Endothelial cell of umbilical vein (primary cell): ENCODE measurements around the gene LSMEM2. TPM values are rescaled to one million over a fixed set of nuclear protein-coding genes. Genes with fewer than 3 reads are reported as not detected.

Experiments used
- BruUV-seq: library from RNA; stranded (reverse); fragments of 400-500 nt; replicated peaks from 2 replicates; lab custom pipeline; 2021; lab: Mats Ljungman, UMichigan
- CTCF ChIA-PET: fragments of 300-600, 350-600 bp; sonication (Branson Sonifier 250); formaldehyde crosslinking; loops from one replicate; lab custom pipeline; 2021; ENCODE audit warnings: antibody characterized with exemption, inconsistent platforms; lab: Charles Lee
- POLR2A ChIA-PET: fragments of 300-600, 350-600 bp; sonication (Branson Sonifier 250); formaldehyde crosslinking; loops from one replicate; lab custom pipeline; 2021; ENCODE audit warnings: antibody characterized with exemption, inconsistent platforms; lab: Charles Lee
- DNase-seq: peaks from one replicate; pipeline ENCODE4 v3.0.0-alpha.2; 2011; ENCODE audit warnings: low read depth, low spot score
- FAIRE-seq: peaks from 2 replicates; lab custom pipeline; 2011; peaks lifted over from hg19 to GRCh38; lab: Jason Lieb, UNC
- H2AFZ ChIP-seq: 2 replicates; pipeline ENCODE4 v1.6.0; 2012; ENCODE audit warnings: low read depth, low read length, control low read depth, inconsistent platforms
- H3K27ac ChIP-seq: 2 replicates; pipeline ENCODE4 v1.5.1; 2011; ENCODE audit warnings: low read depth, mild to moderate bottlenecking, control low read depth, low read length, moderate library complexity; ENCODE audit not compliant: insufficient read depth
- H3K27me3 ChIP-seq, 2 experiments: 2 replicates each; pipeline versions ENCODE4 v1.6.0 to v1.6.1; 2011; ENCODE audit warnings: low read length in 2 of 2, mixed read lengths in 1 of 2; ENCODE audit not compliant: control insufficient read depth in 2 of 2, insufficient read depth in 2 of 2
- H3K36me3 ChIP-seq, 2 experiments: 2 replicates in 1 of 2; 3 replicates in 1 of 2; pipeline ENCODE4 v1.5.1; 2011; ENCODE audit warnings: low read length in 2 of 2, mild to moderate bottlenecking in 1 of 2, moderate library complexity in 1 of 2; ENCODE audit not compliant: control insufficient read depth in 2 of 2, insufficient read depth in 2 of 2; ENCODE audit errors: extremely low read depth in 1 of 2
- H3K4me1 ChIP-seq: 3 replicates; pipeline ENCODE4 v1.5.1; 2011; ENCODE audit warnings: mild to moderate bottlenecking, low read length; ENCODE audit not compliant: control insufficient read depth, insufficient read depth; ENCODE audit errors: extremely low read depth
- H3K4me2 ChIP-seq: 2 replicates; pipeline ENCODE4 v1.6.1; 2011; ENCODE audit warnings: low read length, control low read depth, mixed read lengths; ENCODE audit not compliant: insufficient read depth
- H3K4me3 ChIP-seq, 3 experiments: fragments of 200-600 bp in 1 of 3; sonication (generic), shearing (Covaris generic) in 1 of 3; replicated peaks in 1 of 3; 2 replicates each; pipeline ENCODE4 v1.5.1; 2011 to 2016; ENCODE audit warnings: control low read depth in 3 of 3, low read length in 3 of 3, mild to moderate bottlenecking in 2 of 3, inconsistent platforms in 1 of 3, low read depth in 1 of 3, moderate library complexity in 1 of 3; ENCODE audit not compliant: insufficient read depth in 1 of 3
- H3K79me2 ChIP-seq: 2 replicates; pipeline ENCODE4 v1.6.0; 2012; ENCODE audit warnings: low read length, inconsistent platforms; ENCODE audit not compliant: control insufficient read depth, insufficient read depth
- H3K9ac ChIP-seq: replicated peaks from 2 replicates; pipeline ENCODE3; 2011; ENCODE audit warnings: low read length, control low read depth; ENCODE audit not compliant: insufficient read depth; ENCODE audit errors: extremely low read depth
- H3K9me1 ChIP-seq: replicated peaks from 3 replicates; pipeline ENCODE4 v1.6.0; 2011; ENCODE audit warnings: mild to moderate bottlenecking, low read length; ENCODE audit not compliant: control insufficient read depth, insufficient read depth; ENCODE audit errors: extremely low read depth
- H3K9me3 ChIP-seq: replicated peaks from 2 replicates; pipeline ENCODE4 v1.5.1; 2012; ENCODE audit warnings: low read length, inconsistent platforms; ENCODE audit not compliant: control insufficient read depth, insufficient read depth
- H4K20me1 ChIP-seq: replicated peaks from 2 replicates; pipeline ENCODE3; 2011; ENCODE audit warnings: mild to moderate bottlenecking, low read length; ENCODE audit not compliant: control insufficient read depth, insufficient read depth; ENCODE audit errors: extremely low read depth
- CTCF ChIP-seq, 2 donors: IDR thresholded peaks; 1 replicate in 1 of 2; 2 replicates in 1 of 2; pipeline ENCODE4 v1.5.1; 2011; ENCODE audit warnings: low read length in 2 of 2, mild to moderate bottlenecking in 2 of 2, moderate library complexity in 2 of 2, control low read depth in 1 of 2, inconsistent platforms in 1 of 2, low read depth in 1 of 2; ENCODE audit not compliant: insufficient read depth in 1 of 2; ENCODE audit errors: extremely low read depth in 1 of 2
- EZH2 ChIP-seq: IDR thresholded peaks from 2 replicates; pipeline ENCODE4 v1.6.1; 2012; ENCODE audit warnings: borderline replicate concordance, low read depth, mild to moderate bottlenecking, moderate library complexity, low read length, inconsistent platforms; ENCODE audit not compliant: severe bottlenecking
- FOS ChIP-seq: IDR thresholded peaks from 2 replicates; pipeline ENCODE4 v1.6.1; 2011; ENCODE audit warnings: mild to moderate bottlenecking, low read length, moderate library complexity, borderline replicate concordance; ENCODE audit not compliant: insufficient read depth
- GATA2 ChIP-seq: IDR thresholded peaks from 2 replicates; pipeline ENCODE4 v1.7.0; 2011; ENCODE audit warnings: low read depth, mild to moderate bottlenecking, moderate library complexity, mixed read lengths, low read length; ENCODE audit not compliant: insufficient read length, insufficient read depth
- JUN ChIP-seq: IDR thresholded peaks from 2 replicates; pipeline ENCODE4 v1.6.1; 2011; ENCODE audit warnings: borderline replicate concordance, low read depth; ENCODE audit not compliant: insufficient read length, insufficient read depth
- MAX ChIP-seq: IDR thresholded peaks from 2 replicates; pipeline ENCODE4 v1.6.1; 2011; ENCODE audit not compliant: insufficient read depth, insufficient read length
- MYC ChIP-seq: IDR thresholded peaks from one replicate; pipeline ENCODE4 v1.6.1; 2011; ENCODE audit warnings: mild to moderate bottlenecking, low read depth, low read length
- POLR2A ChIP-seq: IDR thresholded peaks from 2 replicates; pipeline ENCODE4 v1.6.1; 2012; ENCODE audit warnings: low read depth, mild to moderate bottlenecking, control low read depth, low read length
- POLR2AphosphoS5 ChIP-seq: IDR thresholded peaks from 2 replicates; pipeline ENCODE4 v1.6.1; 2012; ENCODE audit warnings: low read depth, mild to moderate bottlenecking, control low read depth, low read length, moderate library complexity; ENCODE audit not compliant: insufficient read depth
- dilution Hi-C: fragments of 300-500 bp; cut with MboI; formaldehyde crosslinking; loops from one replicate; pipeline ENCODE4 v1.15.0; 2019; ENCODE audit warnings: low sequenced_read_pairs; ENCODE audit not compliant: extremely low pct_ligation_motif_present
- intact Hi-C: fragments of 100-400 bp; cut with micrococcal nuclease; formaldehyde crosslinking; loops from one replicate; pipeline ENCODE4 v1.10.0; 2022
- polyA plus RNA-seq, 4 experiments: library from polyadenylated mRNA; depleted of rRNA in 3 of 4; stranded (reverse) in 3 of 4; unstranded in 1 of 4; fragments of >200 nt; gene quantifications; 2 replicates each; pipeline versions ENCODE4 v1.2.1 to v1.2.3, GENCODE V29; 2011 to 2012; ENCODE audit warnings: missing spikeins in 1 of 4
- total RNA-seq: library from RNA; stranded (reverse); gene quantifications from 2 replicates; pipeline ENCODE4 v1.2.3, GENCODE V29; 2021

LSMEM2 gene
- total and polyA plus RNA-seq, 2 donors (not counting 3 experiments of a cell fraction or from before 2014, with no cell fraction given), result not detected

GRCh38 chr3:50270422-50271224 is 8.3 kb upstream of the LSMEM2 start:
- no peaks in the 10 kb centered on the region for H3K36me3 ChIP-seq
- H3K4me3 ChIP-seq, result no peak overlapping the region
- dilution Hi-C loops, result no loop called here
- H4K20me1 ChIP-seq, result no peaks in the 10 kb centered on the region
- H3K27me3 ChIP-seq, result peaks cover 12 to 14% of the 10 kb centered on the region in 2 experiments
- H3K4me2 ChIP-seq, result no peak overlapping the region
- no peak for FAIRE-seq
- no peak for DNase-seq
- CTCF ChIA-PET, result interaction anchor here (0.6 to 4.7 kb wide), 8 partner anchors 24 to 76 kb away, joined by 3 to 53 read pairs (median 6); no protein-coding TSS in a partner anchor
- H3K9me3 ChIP-seq, result no peaks in the 10 kb centered on the region
- no peak overlapping the region for H3K9ac ChIP-seq
- H2AFZ ChIP-seq, result no peak overlapping the region
- POLR2A ChIA-PET, result interaction anchor here (0.6 to 1.6 kb wide), 2 partner anchors 24 to 71 kb away, joined by 3 read pairs; no protein-coding TSS in a partner anchor
- no peaks in the 10 kb centered on the region for H3K79me2 ChIP-seq
- no peak overlapping the region for H3K27ac ChIP-seq
- peaks cover 2% of the 10 kb centered on the region for H3K4me1 ChIP-seq
- TF ChIP-seq GATA2, result no peak
- no peak for TF ChIP-seq MAX
- TF ChIP-seq EZH2, result no peak
- no peak for TF ChIP-seq JUN
- TF ChIP-seq POLR2AphosphoS5, result no peak
- no peak for TF ChIP-seq FOS
- TF ChIP-seq CTCF (IDR thresholded peaks at IDR 0.05; ENCODE audit: extremely low read depth in 1 of 2, insufficient read depth in 1 of 2, low read depth in 1 of 2, low read length in 2 of 2), result no peak
- no peak for TF ChIP-seq POLR2A
- no peak for TF ChIP-seq MYC
- no peaks in the 10 kb centered on the region for H3K9me1 ChIP-seq
- intact Hi-C loops, result loop anchor here (2.0 kb wide), 1 partner anchor 16 kb away; no protein-coding TSS in a partner anchor
- no TSS peak for BruUV-seq
